Activated CD4-positive, alpha-beta memory T cell treated with anti-CD3 and anti-CD28 coated beads, Interleukin-2, amount 10 ng/mL, durations not matched to agents 7 days and 5 days (primary cell): ENCODE measurements around the gene GPLD1. TPM values are rescaled to one million over a fixed set of nuclear protein-coding genes. Genes with fewer than 3 reads are reported as not detected.
"Not testable (repeated sequence)": the region's sequence is repeated elsewhere in the genome, so short reads cannot be mapped to it uniquely, and the experiment has no call there.

ENCODE experiments used
- CTCF ChIA-PET: fragments of 350-600 bp; sonication (Branson Sonifier 250); formaldehyde crosslinking; loops from one replicate; lab custom pipeline; 2021; ENCODE audit warnings: antibody characterized with exemption, inconsistent platforms; lab: Charles Lee
- POLR2A ChIA-PET: fragments of 350-600 bp; sonication (Branson Sonifier 250); formaldehyde crosslinking; loops from one replicate; lab custom pipeline; 2021; ENCODE audit warnings: antibody characterized with exemption; lab: Charles Lee
- DNase-seq: peaks from one replicate; pipeline ENCODE4 v3.0.0-alpha.2; 2020
- H3K27ac Mint-ChIP-seq: one replicate; pipeline ENCODE4 v1.8.0; 2021; ENCODE audit warnings: mild to moderate bottlenecking, mixed read lengths
- H3K27me3 Mint-ChIP-seq: one replicate; pipeline ENCODE4 v1.8.0; 2021; ENCODE audit warnings: mixed read lengths
- H3K36me3 Mint-ChIP-seq: one replicate; pipeline ENCODE4 v1.8.0; 2021; ENCODE audit warnings: low read depth, mixed read lengths
- H3K4me1 Mint-ChIP-seq: one replicate; pipeline ENCODE4 v1.8.0; 2021; ENCODE audit warnings: mixed read lengths
- H3K4me3 Mint-ChIP-seq: one replicate; pipeline ENCODE4 v1.8.0; 2021; ENCODE audit warnings: mild to moderate bottlenecking, mixed read lengths
- H3K9me3 Mint-ChIP-seq: one replicate; pipeline ENCODE4 v1.8.0; 2021; ENCODE audit warnings: mixed read lengths
- total RNA-seq, 2 experiments: library from RNA; stranded (reverse); gene quantifications; one replicate each; pipeline ENCODE4 v1.2.3, GENCODE V29; 2021

Gene GPLD1
- total RNA-seq, 2 experiments from 2014 or later: 0.18 to 0.20 TPM

- no peak overlapping the region for H3K4me3 Mint-ChIP-seq
- no peaks in the 10 kb centered on the region for H3K27me3 Mint-ChIP-seq
- H3K9me3 Mint-ChIP-seq: no peaks in the 10 kb centered on the region
- no peak for DNase-seq
- no peaks in the 10 kb centered on the region for H3K36me3 Mint-ChIP-seq
- peaks cover 2% of the 10 kb centered on the region for H3K4me1 Mint-ChIP-seq
- no peak overlapping the region for H3K27ac Mint-ChIP-seq
- ChIA-PET POLR2A (no interaction called here), CTCF (interaction anchor here (1.1 kb wide), 1 partner anchor 87 kb away, joined by 3 read pairs; no protein-coding TSS in a partner anchor)
Observed at GRCh38 chr6:24517659-24518543, 28.5 kb upstream of the GPLD1 start.

GRCh38 chr6:24513602-24514001 lies 24.2 kb upstream of the GPLD1 start:
- no peaks in the 10 kb centered on the region for H3K9me3 Mint-ChIP-seq
- H3K27ac Mint-ChIP-seq: no peak overlapping the region
- POLR2A ChIA-PET: no interaction called here

GRCh38 chr6:24511976-24512375 lies 22.6 kb upstream of the GPLD1 start:
- CTCF ChIA-PET: interaction anchor here (1.2 kb wide), 1 partner anchor 9 kb away, joined by 4 read pairs; no protein-coding TSS in a partner anchor
- H3K36me3 Mint-ChIP-seq, H3K4me3 Mint-ChIP-seq, H3K4me1 Mint-ChIP-seq, DNase-seq, H3K27ac Mint-ChIP-seq, POLR2A ChIA-PET, H3K27me3 Mint-ChIP-seq, H3K9me3 Mint-ChIP-seq: not testable (repeated sequence)

More at GRCh38 chr6:24513602-24514001, 24.2 kb upstream of the GPLD1 start:
- CTCF ChIA-PET: interaction anchor here (1.3 kb wide), 1 partner anchor 18 kb away, joined by 3 read pairs; no protein-coding TSS in a partner anchor
- no peak overlapping the region for H3K4me3 Mint-ChIP-seq
- no peaks in the 10 kb centered on the region for H3K27me3 Mint-ChIP-seq
- H3K36me3 Mint-ChIP-seq: no peaks in the 10 kb centered on the region
- H3K4me1 Mint-ChIP-seq: no peaks in the 10 kb centered on the region
- DNase-seq: no peak

GRCh38 chr6:24506814-24507520 lies 17.6 kb upstream of the GPLD1 start:
- no peaks in the 10 kb centered on the region for H3K4me1 Mint-ChIP-seq
- no peaks in the 10 kb centered on the region for H3K9me3 Mint-ChIP-seq
- H3K27me3 Mint-ChIP-seq: no peaks in the 10 kb centered on the region
- no peak for DNase-seq
- no peak overlapping the region for H3K27ac Mint-ChIP-seq
- ChIA-PET CTCF (interaction anchor here (2.0 kb wide), 1 partner anchor 11 kb away, joined by 7 read pairs; the partner anchor contains the start of gene ALDH5A1), POLR2A (no interaction called here)
- peaks cover 3% of the 10 kb centered on the region for H3K36me3 Mint-ChIP-seq
- no peak overlapping the region for H3K4me3 Mint-ChIP-seq

- POLR2A ChIA-PET: no interaction called here
- Mint-ChIP-seq H3K4me1 (no peaks in the 10 kb centered on the region), H3K27ac (no peak overlapping the region), H3K27me3 (no peaks in the 10 kb centered on the region), H3K36me3 (peaks cover 3% of the 10 kb centered on the region), H3K4me3 (no peak overlapping the region), H3K9me3 (no peaks in the 10 kb centered on the region)
- CTCF ChIA-PET: no interaction called here
- DNase-seq: no peak
Observed at GRCh38 chr6:24504649-24505586, 15.5 kb upstream of the GPLD1 start.

GRCh38 chr6:24504287-24504648 lies 14.9 kb upstream of the GPLD1 start:
- CTCF ChIA-PET: no interaction called here
- Mint-ChIP-seq H3K36me3 (peaks cover 3% of the 10 kb centered on the region), H3K4me3 (no peak overlapping the region), H3K27me3 (no peaks in the 10 kb centered on the region), H3K4me1 (no peaks in the 10 kb centered on the region), H3K9me3 (no peaks in the 10 kb centered on the region), H3K27ac (no peak overlapping the region)
- POLR2A ChIA-PET: no interaction called here
- DNase-seq: no peak

- Mint-ChIP-seq H3K36me3 (peaks cover 3% of the 10 kb centered on the region), H3K4me3 (no peak overlapping the region), H3K27me3 (no peaks in the 10 kb centered on the region)
Observed at GRCh38 chr6:24501914-24502313, 12.5 kb upstream of the GPLD1 start.

GRCh38 chr6:24501374-24501773 lies 12.0 kb upstream of the GPLD1 start:
- no peak overlapping the region for H3K4me3 Mint-ChIP-seq

More at GRCh38 chr6:24501914-24502313, 12.5 kb upstream of the GPLD1 start:
- CTCF ChIA-PET: no interaction called here
- H3K27ac Mint-ChIP-seq: no peak overlapping the region
- POLR2A ChIA-PET: no interaction called here
- no peak for DNase-seq
- H3K4me1 Mint-ChIP-seq: no peaks in the 10 kb centered on the region
- peaks cover 5% of the 10 kb centered on the region for H3K9me3 Mint-ChIP-seq

GRCh38 chr6:24500683-24501082 lies 11.3 kb upstream of the GPLD1 start:
- Mint-ChIP-seq H3K4me3 (no peak overlapping the region), H3K27ac (no peak overlapping the region), H3K27me3 (no peaks in the 10 kb centered on the region), H3K9me3 (peaks cover 5% of the 10 kb centered on the region), H3K4me1 (peaks cover under 1% of the 10 kb centered on the region), H3K36me3 (peaks cover 3% of the 10 kb centered on the region)
- no peak for DNase-seq
- CTCF ChIA-PET: interaction anchor here (1.0 to 1.7 kb wide), 4 partner anchors 21 to 81 kb away, joined by 3 to 5 read pairs (median 4); no protein-coding TSS in a partner anchor
- POLR2A ChIA-PET: no interaction called here

More at GRCh38 chr6:24501374-24501773, 12.0 kb upstream of the GPLD1 start:
- peaks cover 3% of the 10 kb centered on the region for H3K36me3 Mint-ChIP-seq
- H3K4me1 Mint-ChIP-seq: no peaks in the 10 kb centered on the region
- ChIA-PET POLR2A (no interaction called here), CTCF (interaction anchor here (1.0 to 1.7 kb wide), 4 partner anchors 20 to 80 kb away, joined by 3 to 5 read pairs (median 4); no protein-coding TSS in a partner anchor)
- H3K27ac Mint-ChIP-seq: no peak overlapping the region
- no peaks in the 10 kb centered on the region for H3K27me3 Mint-ChIP-seq
- H3K9me3 Mint-ChIP-seq: peaks cover 5% of the 10 kb centered on the region
- DNase-seq: no peak

GRCh38 chr6:24497254-24497970 lies 8.0 kb upstream of the GPLD1 start:
- no peak overlapping the region for H3K27ac Mint-ChIP-seq
- H3K9me3 Mint-ChIP-seq: peaks cover 5% of the 10 kb centered on the region
- no peak for DNase-seq
- peaks cover 3% of the 10 kb centered on the region for H3K36me3 Mint-ChIP-seq
- no peaks in the 10 kb centered on the region for H3K27me3 Mint-ChIP-seq
- ChIA-PET CTCF (no interaction called here), POLR2A (no interaction called here)
- H3K4me3 Mint-ChIP-seq: no peak overlapping the region
- H3K4me1 Mint-ChIP-seq: peaks cover 14% of the 10 kb centered on the region

GRCh38 chr6:24494821-24495795 lies 5.7 kb upstream of the GPLD1 start, which contains the start of gene ALDH5A1:
Gene ALDH5A1, plus strand, starts transcription at chr6:24494969. Its CDS starts 28 bp downstream, at chr6:24494997.
- no peaks in the 10 kb centered on the region for H3K27me3 Mint-ChIP-seq
- POLR2A ChIA-PET: interaction anchor here (0.9 to 1.4 kb wide), 3 partner anchors 9 to 172 kb away, joined by 3 to 7 read pairs (median 4); partner anchors contain the start of genes ACOT13 and TDP2
- H3K4me1 Mint-ChIP-seq: peaks cover 14% of the 10 kb centered on the region
- no peak within 1 kb of the TSS for H3K27ac Mint-ChIP-seq
- peak; percentile 70 for DNase-seq
- CTCF ChIA-PET: interaction anchor here (0.7 to 3.1 kb wide), 17 partner anchors 9 to 211 kb away, joined by 3 to 17 read pairs (median 4); no protein-coding TSS in a partner anchor
- H3K36me3 Mint-ChIP-seq: peaks cover 3% of the 10 kb centered on the region
- H3K4me3 Mint-ChIP-seq: peak within 1 kb of the TSS; percentile 71
- peaks cover 5% of the 10 kb centered on the region for H3K9me3 Mint-ChIP-seq
